Tibial artery (tissue), 4 donors: Measurements from ENCODE around the gene KIF5C.

Source experiments
- DNase-seq, 2 donors: peaks; one replicate each; pipeline ENCODE4 v3.0.0-alpha.2; 2019
- H3K27ac ChIP-seq, 2 donors: fragments of 200-600 bp; sonication (generic) in 1 of 2; 1 replicate in 1 of 2; 2 replicates in 1 of 2; pipeline ENCODE4 v1.5.1; 2018 to 2019; ENCODE audit warnings: mild to moderate bottlenecking in 1 of 2
- H3K27me3 ChIP-seq, 2 donors: fragments of 200-600 bp; sonication (generic) in 1 of 2; one replicate each; pipeline versions ENCODE4 v1.5.1 to v1.6.0; 2016 to 2019
- H3K36me3 ChIP-seq, 3 donors: fragments of 200-600 bp; sonication (generic) in 2 of 3; one replicate each; pipeline ENCODE4 v1.5.1; 2016 to 2019; ENCODE audit warnings: mild to moderate bottlenecking in 2 of 3
- H3K4me1 ChIP-seq, 4 donors: fragments of 200-600 bp; sonication (generic) in 2 of 4; 1 replicate in 3 of 4; 2 replicates in 1 of 4; pipeline ENCODE4 v1.5.1; 2016 to 2019
- H3K4me3 ChIP-seq, 2 donors: fragments of 200-600 bp; sonication (generic) in 1 of 2; 1 replicate in 1 of 2; 2 replicates in 1 of 2; pipeline ENCODE4 v1.5.1; 2018 to 2019; ENCODE audit warnings: mild to moderate bottlenecking in 2 of 2
- H3K9me3 ChIP-seq, 3 donors: fragments of 200-600 bp; sonication (generic) in 1 of 3; one replicate each; pipeline ENCODE4 v1.5.1; 2016 to 2019
- intact Hi-C: fragments of 100-400 bp; cut with DNase I; formaldehyde crosslinking; loops from one replicate; pipeline ENCODE4 v1.15.0; 2023; ENCODE audit warnings: low total_unique reads
- TF ChIP-seq, protein P1 (sequence below), 2 experiments: fragments of 200-600 bp in 1 of 2; fragments of 450-650 bp in 1 of 2; IDR thresholded peaks; one replicate each; pipeline ENCODE4 v1.5.1; 2017 to 2019; ENCODE audit warnings: antibody characterized with exemption in 2 of 2, mild to moderate bottlenecking in 1 of 2, moderate library complexity in 1 of 2

Gene KIF5C

GRCh38 chr2:149040451-149040850 lies 165.4 kb downstream of the KIF5C start:
- intact Hi-C loops: no loop called here
- no peak for DNase-seq
- TF ChIP-seq, protein P1, sequence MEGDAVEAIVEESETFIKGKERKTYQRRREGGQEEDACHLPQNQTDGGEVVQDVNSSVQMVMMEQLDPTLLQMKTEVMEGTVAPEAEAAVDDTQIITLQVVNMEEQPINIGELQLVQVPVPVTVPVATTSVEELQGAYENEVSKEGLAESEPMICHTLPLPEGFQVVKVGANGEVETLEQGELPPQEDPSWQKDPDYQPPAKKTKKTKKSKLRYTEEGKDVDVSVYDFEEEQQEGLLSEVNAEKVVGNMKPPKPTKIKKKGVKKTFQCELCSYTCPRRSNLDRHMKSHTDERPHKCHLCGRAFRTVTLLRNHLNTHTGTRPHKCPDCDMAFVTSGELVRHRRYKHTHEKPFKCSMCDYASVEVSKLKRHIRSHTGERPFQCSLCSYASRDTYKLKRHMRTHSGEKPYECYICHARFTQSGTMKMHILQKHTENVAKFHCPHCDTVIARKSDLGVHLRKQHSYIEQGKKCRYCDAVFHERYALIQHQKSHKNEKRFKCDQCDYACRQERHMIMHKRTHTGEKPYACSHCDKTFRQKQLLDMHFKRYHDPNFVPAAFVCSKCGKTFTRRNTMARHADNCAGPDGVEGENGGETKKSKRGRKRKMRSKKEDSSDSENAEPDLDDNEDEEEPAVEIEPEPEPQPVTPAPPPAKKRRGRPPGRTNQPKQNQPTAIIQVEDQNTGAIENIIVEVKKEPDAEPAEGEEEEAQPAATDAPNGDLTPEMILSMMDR (IDR thresholded peaks at IDR 0.05): peak in 1 of 2 experiments; percentile 7

DNA sequence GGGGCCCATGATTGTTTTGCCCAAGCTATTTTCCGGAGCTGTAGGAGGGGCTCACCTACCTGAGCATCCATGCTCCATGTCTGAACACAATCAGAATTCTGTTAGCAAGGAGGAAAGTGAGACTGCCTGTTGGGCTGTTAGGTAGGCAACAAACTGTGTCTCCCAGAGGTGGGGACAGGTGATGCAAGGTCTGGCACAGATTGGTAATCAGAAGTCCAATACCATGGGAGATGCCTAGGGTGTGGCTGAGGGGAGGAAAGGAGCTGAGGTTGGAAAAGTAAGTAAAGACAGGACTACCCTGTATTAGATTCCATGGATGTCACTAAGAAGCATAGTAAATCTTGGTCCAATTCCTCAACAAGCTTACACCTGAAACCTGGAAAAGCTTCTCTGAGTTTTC lies 166.5 kb downstream of the KIF5C start:
- H3K27me3 ChIP-seq: peaks cover 0 to 31% of the 10 kb centered on the region in 2 donors
- TF ChIP-seq, protein P1 (IDR thresholded peaks at IDR 0.05): no peak
- H3K9me3 ChIP-seq: peaks cover 0 to 3% (median 0%) of the 10 kb centered on the region in 3 donors
- no peak for DNase-seq
- H3K36me3 ChIP-seq: no peaks in the 10 kb centered on the region
- H3K4me1 ChIP-seq: peaks cover 0 to 9% (median 7%) of the 10 kb centered on the region in 4 donors
- intact Hi-C loops: no loop called here
- H3K4me3 ChIP-seq: no peak overlapping the region
- no peak overlapping the region for H3K27ac ChIP-seq

More at GRCh38 chr2:149040451-149040850, 165.4 kb downstream of the KIF5C start:
- Histone ChIP-seq H3K27ac (no peak overlapping the region), H3K27me3 (peaks cover 0 to 37% of the 10 kb centered on the region in 2 donors), H3K4me1 (peaks cover 0 to 9% (median 7%) of the 10 kb centered on the region in 4 donors), H3K9me3 (no peaks in the 10 kb centered on the region), H3K36me3 (no peaks in the 10 kb centered on the region), H3K4me3 (no peak overlapping the region)

GRCh38 chr2:149042881-149043280 lies 167.9 kb downstream of the KIF5C start:
- H3K9me3 ChIP-seq: peaks cover 0 to 6% (median 4%) of the 10 kb centered on the region in 3 donors
- H3K36me3 ChIP-seq: no peaks in the 10 kb centered on the region
- intact Hi-C loops: no loop called here
- peaks cover 0 to 9% (median 7%) of the 10 kb centered on the region in 4 donors for H3K4me1 ChIP-seq
- H3K27me3 ChIP-seq: peaks cover 0 to 18% of the 10 kb centered on the region in 2 donors
- H3K27ac ChIP-seq: no peak overlapping the region
- H3K4me3 ChIP-seq: no peak overlapping the region
- no peak for DNase-seq
- TF ChIP-seq, protein P1 (IDR thresholded peaks at IDR 0.05): no peak

DNA sequence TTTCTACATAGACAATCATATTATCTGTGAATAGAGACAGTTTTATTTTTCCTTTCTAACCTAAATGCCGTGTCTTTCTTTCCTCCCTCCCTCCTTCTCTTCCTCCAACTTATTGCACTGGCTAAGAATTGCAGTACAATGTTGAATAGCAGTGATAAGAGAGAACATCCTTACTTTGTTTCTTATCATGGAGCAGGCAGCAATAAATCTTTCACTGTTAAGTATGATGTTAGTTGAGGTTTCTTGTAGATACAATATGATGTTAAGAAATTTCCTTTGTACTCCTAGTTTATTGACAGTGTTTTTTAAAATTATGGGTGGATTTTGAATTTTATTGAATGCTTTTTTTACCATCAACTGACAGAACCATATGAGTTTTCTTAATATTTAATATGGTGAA lies 169.5 kb downstream of the KIF5C start:
- Histone ChIP-seq H3K36me3 (no peaks in the 10 kb centered on the region), H3K27me3 (peaks cover 0 to 2% of the 10 kb centered on the region in 2 donors), H3K4me1 (no peaks in the 10 kb centered on the region), H3K9me3 (peaks cover 0 to 6% (median 4%) of the 10 kb centered on the region in 3 donors), H3K4me3 (no peak overlapping the region), H3K27ac (no peak overlapping the region)
- DNase-seq: no peak
- TF ChIP-seq, protein P1 (IDR thresholded peaks at IDR 0.05): no peak
- intact Hi-C loops: no loop called here

- no peak overlapping the region for H3K27ac ChIP-seq
- H3K4me1 ChIP-seq: no peaks in the 10 kb centered on the region
- no peak for DNase-seq
- no peak overlapping the region for H3K4me3 ChIP-seq
- no peaks in the 10 kb centered on the region for H3K27me3 ChIP-seq
- H3K9me3 ChIP-seq: peaks cover 0 to 6% (median 4%) of the 10 kb centered on the region in 3 donors
- TF ChIP-seq, protein P1 (IDR thresholded peaks at IDR 0.05): no peak
- intact Hi-C loops: no loop called here
- H3K36me3 ChIP-seq: no peaks in the 10 kb centered on the region
Measured at GRCh38 chr2:149047118-149047517, 172.1 kb downstream of the KIF5C start.

- TF ChIP-seq, protein P1 (IDR thresholded peaks at IDR 0.05): no peak
- H3K4me1 ChIP-seq: no peaks in the 10 kb centered on the region
- no peaks in the 10 kb centered on the region for H3K27me3 ChIP-seq
- no peak overlapping the region for H3K4me3 ChIP-seq
- no peak for DNase-seq
- intact Hi-C loops: no loop called here
- peaks cover 0 to 6% (median 4%) of the 10 kb centered on the region in 3 donors for H3K9me3 ChIP-seq
- H3K36me3 ChIP-seq: no peaks in the 10 kb centered on the region
- no peak overlapping the region for H3K27ac ChIP-seq
Measured at GRCh38 chr2:149049142-149049541, 174.1 kb downstream of the KIF5C start.
